Astrocyte (in vitro differentiated cells and primary cell): ENCODE measurements around the gene ABO. TPM values are rescaled to one million over a fixed set of nuclear protein-coding genes. Genes with fewer than 3 reads are reported as not detected.
"Not testable (repeated sequence)": the region's sequence is repeated elsewhere in the genome, so short reads cannot be mapped to it uniquely, and the experiment has no call there.

Experiments used
- DNase-seq: peaks from one replicate; pipeline ENCODE4 v3.0.0-alpha.2; 2010; ENCODE audit warnings: low read depth
- FAIRE-seq: peaks from 2 replicates; lab custom pipeline; 2011; peaks lifted over from hg19 to GRCh38; lab: Jason Lieb, UNC
- H2AFZ ChIP-seq: 2 replicates; pipeline ENCODE4 v1.6.0; 2012; ENCODE audit warnings: low read depth, low read length, inconsistent platforms
- H3K27ac ChIP-seq: 2 replicates; pipeline ENCODE4 v1.5.1; 2011; ENCODE audit warnings: low read depth, low read length, inconsistent platforms
- H3K27me3 ChIP-seq: 2 replicates; pipeline ENCODE4 v1.6.0; 2011; ENCODE audit warnings: low read length, inconsistent platforms; ENCODE audit not compliant: insufficient read depth
- H3K36me3 ChIP-seq: 2 replicates; pipeline ENCODE4 v1.5.1; 2011; ENCODE audit warnings: low read length, inconsistent platforms; ENCODE audit not compliant: insufficient read depth
- H3K4me1 ChIP-seq: 2 replicates; pipeline ENCODE4 v1.5.1; 2011; ENCODE audit warnings: low read length, inconsistent platforms; ENCODE audit not compliant: insufficient read depth
- H3K4me2 ChIP-seq: 2 replicates; pipeline ENCODE4 v1.6.0; 2012; ENCODE audit warnings: low read length, inconsistent platforms
- H3K4me3 ChIP-seq: 2 replicates; pipeline ENCODE4 v1.5.1; 2011; ENCODE audit warnings: low read depth, mild to moderate bottlenecking, low read length, inconsistent platforms; ENCODE audit not compliant: insufficient read depth
- H3K79me2 ChIP-seq: 2 replicates; pipeline ENCODE4 v1.6.0; 2012; ENCODE audit warnings: mild to moderate bottlenecking, low read length, inconsistent platforms; ENCODE audit not compliant: insufficient read depth
- H3K9ac ChIP-seq: 2 replicates; pipeline ENCODE4 v1.6.0; 2012; ENCODE audit warnings: mild to moderate bottlenecking, low read length, inconsistent platforms
- H3K9me3 ChIP-seq: 2 replicates; pipeline ENCODE4 v1.5.1; 2012; ENCODE audit warnings: low read depth, mild to moderate bottlenecking, low read length, inconsistent platforms; ENCODE audit not compliant: insufficient read depth
- H4K20me1 ChIP-seq: 2 replicates; pipeline ENCODE4 v1.6.0; 2012; ENCODE audit warnings: low read length, inconsistent platforms; ENCODE audit not compliant: insufficient read depth
- H3K27ac Mint-ChIP-seq: one replicate; pipeline ENCODE4 v1.8.0; 2021; ENCODE audit warnings: mild to moderate bottlenecking, mixed read lengths; ENCODE audit not compliant: unreplicated experiment
- H3K27me3 Mint-ChIP-seq: one replicate; pipeline ENCODE4 v1.8.0; 2021; ENCODE audit warnings: low read depth, mixed read lengths; ENCODE audit not compliant: unreplicated experiment
- H3K36me3 Mint-ChIP-seq: one replicate; pipeline ENCODE4 v1.8.0; 2021; ENCODE audit warnings: low read depth, mixed read lengths; ENCODE audit not compliant: unreplicated experiment
- H3K4me1 Mint-ChIP-seq: one replicate; pipeline ENCODE4 v1.8.0; 2021; ENCODE audit warnings: low read depth, mixed read lengths; ENCODE audit not compliant: unreplicated experiment
- H3K4me3 Mint-ChIP-seq: one replicate; pipeline ENCODE4 v1.8.0; 2021; ENCODE audit warnings: mild to moderate bottlenecking, moderate library complexity, mixed read lengths; ENCODE audit not compliant: unreplicated experiment
- H3K9me3 Mint-ChIP-seq: one replicate; pipeline ENCODE4 v1.8.0; 2021; ENCODE audit warnings: mild to moderate bottlenecking, mixed read lengths; ENCODE audit not compliant: unreplicated experiment
- EZH2 ChIP-seq: IDR thresholded peaks from 2 replicates; pipeline ENCODE4 v1.6.1; 2012; ENCODE audit warnings: mild to moderate bottlenecking, low read length, inconsistent platforms; ENCODE audit not compliant: insufficient read depth
- total RNA-seq: library from RNA; stranded (reverse); gene quantifications from 2 replicates; pipeline ENCODE4 v1.2.1, GENCODE V29; 2021
- TF ChIP-seq, protein P1 (sequence below): IDR thresholded peaks from 2 replicates; pipeline ENCODE4 v1.5.1; 2011; ENCODE audit warnings: low read depth, mild to moderate bottlenecking, inconsistent platforms, low read length, moderate library complexity; ENCODE audit not compliant: insufficient read depth

Gene ABO
- total RNA-seq, 1 donor from 2014 or later, result not detected

DNA sequence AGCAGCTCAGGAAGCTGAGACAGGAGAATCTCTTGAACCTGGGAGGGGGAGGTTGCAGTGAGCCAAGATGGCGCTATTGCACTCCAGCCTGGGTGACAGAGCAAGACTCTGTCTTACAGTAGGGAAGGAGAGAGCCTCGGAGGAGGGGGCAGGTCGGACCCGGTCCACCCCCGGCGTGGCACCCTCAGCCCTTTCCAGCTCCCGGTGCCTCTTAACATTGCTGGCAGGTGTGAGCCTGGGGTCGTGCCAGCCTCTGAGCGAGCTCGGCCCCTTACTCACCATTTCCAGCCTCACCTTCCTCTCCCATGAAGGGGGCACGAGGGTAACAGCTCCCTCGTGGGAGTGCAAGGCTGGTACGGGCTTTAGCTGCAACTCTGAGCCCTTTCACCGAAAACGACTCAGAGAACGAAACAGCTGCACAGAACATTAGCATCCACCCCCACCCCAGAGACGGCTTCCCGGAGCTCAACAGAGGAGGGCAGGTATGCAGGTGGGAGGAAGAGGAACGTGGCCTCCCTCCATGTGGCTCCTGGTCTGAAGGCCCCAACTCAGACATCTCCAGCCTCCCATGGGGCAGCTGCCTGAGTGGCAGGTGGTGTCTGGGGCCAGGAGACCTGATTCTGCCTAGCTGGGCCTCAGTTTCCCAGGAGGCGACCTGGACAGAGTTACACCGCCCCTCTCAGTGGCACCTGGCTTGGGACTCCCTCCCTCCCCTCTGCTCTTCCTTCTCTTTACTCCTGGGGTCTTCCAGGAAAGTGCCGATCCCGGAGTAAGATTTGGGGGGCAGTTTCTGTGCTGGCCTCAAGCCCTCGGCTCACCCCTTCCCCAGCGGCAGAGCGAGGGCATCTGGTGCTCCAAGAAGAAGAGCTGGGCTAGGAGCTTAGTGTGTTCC is 28.5 kb upstream of the ABO start:
- Histone ChIP-seq H3K9ac (no peak overlapping the region), H2AFZ (no peak overlapping the region), H3K4me1 (no peaks in the 10 kb centered on the region), H3K4me2 (no peak overlapping the region), H3K9me3 (no peaks in the 10 kb centered on the region), H3K36me3 (no peaks in the 10 kb centered on the region), H3K4me3 (no peak overlapping the region), H3K27me3 (peaks cover 3% of the 10 kb centered on the region), H4K20me1 (no peaks in the 10 kb centered on the region), H3K27ac (no peak overlapping the region), H3K79me2 (no peaks in the 10 kb centered on the region)
- Mint-ChIP-seq H3K27ac (no peak overlapping the region), H3K27me3 (peaks cover 38% of the 10 kb centered on the region), H3K4me1 (no peaks in the 10 kb centered on the region), H3K9me3 (peaks cover 5% of the 10 kb centered on the region), H3K4me3 (no peak overlapping the region), H3K36me3 (no peaks in the 10 kb centered on the region)
- FAIRE-seq (no peak), DNase-seq (no peak)
- no peak for TF ChIP-seq EZH2
- TF ChIP-seq, protein P1, sequence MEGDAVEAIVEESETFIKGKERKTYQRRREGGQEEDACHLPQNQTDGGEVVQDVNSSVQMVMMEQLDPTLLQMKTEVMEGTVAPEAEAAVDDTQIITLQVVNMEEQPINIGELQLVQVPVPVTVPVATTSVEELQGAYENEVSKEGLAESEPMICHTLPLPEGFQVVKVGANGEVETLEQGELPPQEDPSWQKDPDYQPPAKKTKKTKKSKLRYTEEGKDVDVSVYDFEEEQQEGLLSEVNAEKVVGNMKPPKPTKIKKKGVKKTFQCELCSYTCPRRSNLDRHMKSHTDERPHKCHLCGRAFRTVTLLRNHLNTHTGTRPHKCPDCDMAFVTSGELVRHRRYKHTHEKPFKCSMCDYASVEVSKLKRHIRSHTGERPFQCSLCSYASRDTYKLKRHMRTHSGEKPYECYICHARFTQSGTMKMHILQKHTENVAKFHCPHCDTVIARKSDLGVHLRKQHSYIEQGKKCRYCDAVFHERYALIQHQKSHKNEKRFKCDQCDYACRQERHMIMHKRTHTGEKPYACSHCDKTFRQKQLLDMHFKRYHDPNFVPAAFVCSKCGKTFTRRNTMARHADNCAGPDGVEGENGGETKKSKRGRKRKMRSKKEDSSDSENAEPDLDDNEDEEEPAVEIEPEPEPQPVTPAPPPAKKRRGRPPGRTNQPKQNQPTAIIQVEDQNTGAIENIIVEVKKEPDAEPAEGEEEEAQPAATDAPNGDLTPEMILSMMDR, result no peak

DNA sequence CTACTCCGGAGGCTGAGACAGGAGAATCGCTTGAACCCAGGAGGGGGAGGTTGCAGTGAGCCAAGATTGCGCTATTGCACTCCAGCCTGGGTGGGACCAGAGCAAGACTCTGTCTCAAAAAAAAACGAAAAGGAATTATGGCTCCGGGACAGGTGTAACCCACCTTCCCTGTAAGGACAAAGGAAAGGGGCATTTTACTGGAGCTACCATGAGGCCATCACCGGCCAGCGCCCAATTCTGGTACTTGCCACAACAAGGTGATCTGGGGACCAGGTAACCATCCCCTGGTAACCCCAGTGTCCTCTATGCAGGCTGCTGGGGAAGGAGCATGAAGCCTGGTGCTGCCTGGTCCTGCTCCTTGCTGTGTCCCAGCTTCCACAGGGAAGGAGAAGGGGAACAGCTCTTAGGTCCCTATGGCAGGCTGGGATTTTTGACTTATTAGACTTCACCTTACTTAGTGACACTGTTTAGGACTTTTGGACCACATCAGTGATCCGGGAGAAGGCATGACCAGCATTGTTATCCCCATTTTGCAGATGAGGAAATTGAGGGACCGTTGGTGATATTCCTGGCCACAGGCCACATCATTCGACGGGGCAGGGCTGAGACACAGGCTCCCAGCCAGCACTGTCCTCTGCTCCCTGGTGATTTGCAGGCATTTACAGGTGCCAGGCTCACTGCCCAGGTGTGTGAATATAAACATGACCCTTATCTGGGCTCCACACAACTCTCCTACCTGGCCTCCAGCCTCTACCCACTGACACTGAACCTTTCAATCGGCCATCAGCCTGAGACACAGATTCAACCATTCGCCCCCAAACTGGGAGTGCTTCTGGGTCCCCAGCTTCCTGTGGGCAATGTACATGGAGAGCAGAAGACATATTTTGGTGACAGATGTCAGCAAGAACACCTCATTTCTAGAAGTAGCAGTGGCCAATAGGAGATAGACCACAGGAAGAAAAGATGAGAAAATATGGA is 26.5 kb upstream of the ABO start:
- no peaks in the 10 kb centered on the region for H3K4me1 ChIP-seq
- H3K27me3 ChIP-seq, result no peaks in the 10 kb centered on the region
- H3K4me3 ChIP-seq, result no peak overlapping the region
- FAIRE-seq (no peak), DNase-seq (no peak)
- H3K27ac Mint-ChIP-seq, result no peak overlapping the region
- no peaks in the 10 kb centered on the region for H3K36me3 ChIP-seq
- no peak overlapping the region for H3K4me3 Mint-ChIP-seq
- no peaks in the 10 kb centered on the region for H3K79me2 ChIP-seq
- TF ChIP-seq EZH2, result no peak
- no peak overlapping the region for H3K4me2 ChIP-seq
- no peaks in the 10 kb centered on the region for H3K36me3 Mint-ChIP-seq
- H3K9me3 Mint-ChIP-seq, result peaks cover 5% of the 10 kb centered on the region
- no peaks in the 10 kb centered on the region for H3K4me1 Mint-ChIP-seq
- H3K27me3 Mint-ChIP-seq, result peaks cover 34% of the 10 kb centered on the region
- H4K20me1 ChIP-seq, result no peaks in the 10 kb centered on the region
- no peak overlapping the region for H2AFZ ChIP-seq
- H3K27ac ChIP-seq, result no peak overlapping the region
- no peaks in the 10 kb centered on the region for H3K9me3 ChIP-seq
- no peak overlapping the region for H3K9ac ChIP-seq

DNA sequence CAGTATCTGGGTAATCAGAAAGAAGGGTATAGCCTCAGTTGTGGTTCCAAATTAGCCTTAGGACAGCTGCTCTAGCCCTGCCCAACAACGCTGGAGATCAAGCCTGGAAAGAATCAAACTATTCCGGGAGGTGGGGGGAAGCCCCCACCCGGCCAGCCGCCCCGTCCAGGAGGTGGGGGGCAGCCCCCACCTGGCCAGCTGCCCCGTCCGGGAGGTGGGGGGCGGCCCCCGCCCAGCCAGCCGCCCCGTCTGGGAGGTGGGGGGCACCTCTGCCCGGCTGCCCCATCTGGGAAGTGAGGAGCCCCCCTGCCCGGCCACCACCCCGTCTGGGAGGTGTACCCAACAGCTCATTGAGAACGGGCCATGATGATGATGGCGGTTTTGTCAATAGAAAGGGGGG is 25.0 kb upstream of the ABO start:
- not testable (repeated sequence) for H3K9me3 Mint-ChIP-seq, H3K4me3 Mint-ChIP-seq, H3K4me2 ChIP-seq, H3K4me3 ChIP-seq, H3K27ac ChIP-seq, H3K4me1 Mint-ChIP-seq, H2AFZ ChIP-seq, H3K27me3 ChIP-seq, H3K27ac Mint-ChIP-seq, H3K9me3 ChIP-seq, H3K79me2 ChIP-seq, H3K36me3 ChIP-seq, DNase-seq, H4K20me1 ChIP-seq, H3K4me1 ChIP-seq, H3K36me3 Mint-ChIP-seq, H3K9ac ChIP-seq, FAIRE-seq
- H3K27me3 Mint-ChIP-seq, result peaks cover 28% of the 10 kb centered on the region
